Fibroblast of mammary gland (primary cell): ENCODE measurements around the gene PROSER1.

Experiments used
- DNase-seq: peaks from one replicate; pipeline ENCODE4 v3.0.0-alpha.2; 2010; ENCODE audit warnings: low read depth
- H3K4me3 ChIP-seq: 2 replicates; pipeline ENCODE4 v1.5.1; 2011; ENCODE audit warnings: low read depth, mild to moderate bottlenecking, low read length, moderate library complexity; ENCODE audit not compliant: control insufficient read depth
- TF ChIP-seq, protein P1 (sequence below): conservative IDR thresholded peaks from 2 replicates; pipeline ENCODE4 v1.5.1; 2011; ENCODE audit warnings: low read depth, low read length, inconsistent platforms; ENCODE audit not compliant: control insufficient read depth, insufficient read depth

The PROSER1 gene

DNA sequence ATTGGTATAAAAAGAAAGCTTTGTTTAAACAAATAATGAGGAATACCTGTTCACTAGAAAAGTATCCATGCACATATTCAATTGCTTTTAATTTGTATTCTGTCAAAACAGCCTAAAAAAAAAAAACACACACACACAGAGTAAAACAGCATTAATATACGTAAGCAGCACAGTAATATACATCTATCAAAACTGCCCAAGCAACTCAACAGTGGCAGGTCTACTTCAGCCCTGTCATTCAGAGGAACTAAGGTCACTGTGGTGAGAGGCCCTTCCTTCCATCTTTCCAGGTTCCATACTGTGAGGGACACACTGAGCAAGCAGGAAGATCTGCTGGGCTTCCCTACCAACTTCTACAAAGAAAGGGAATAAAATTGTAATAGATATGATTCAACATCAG lies 3.8 kb downstream of the PROSER1 start:
- DNase-seq = no peak
- TF ChIP-seq, protein P1, sequence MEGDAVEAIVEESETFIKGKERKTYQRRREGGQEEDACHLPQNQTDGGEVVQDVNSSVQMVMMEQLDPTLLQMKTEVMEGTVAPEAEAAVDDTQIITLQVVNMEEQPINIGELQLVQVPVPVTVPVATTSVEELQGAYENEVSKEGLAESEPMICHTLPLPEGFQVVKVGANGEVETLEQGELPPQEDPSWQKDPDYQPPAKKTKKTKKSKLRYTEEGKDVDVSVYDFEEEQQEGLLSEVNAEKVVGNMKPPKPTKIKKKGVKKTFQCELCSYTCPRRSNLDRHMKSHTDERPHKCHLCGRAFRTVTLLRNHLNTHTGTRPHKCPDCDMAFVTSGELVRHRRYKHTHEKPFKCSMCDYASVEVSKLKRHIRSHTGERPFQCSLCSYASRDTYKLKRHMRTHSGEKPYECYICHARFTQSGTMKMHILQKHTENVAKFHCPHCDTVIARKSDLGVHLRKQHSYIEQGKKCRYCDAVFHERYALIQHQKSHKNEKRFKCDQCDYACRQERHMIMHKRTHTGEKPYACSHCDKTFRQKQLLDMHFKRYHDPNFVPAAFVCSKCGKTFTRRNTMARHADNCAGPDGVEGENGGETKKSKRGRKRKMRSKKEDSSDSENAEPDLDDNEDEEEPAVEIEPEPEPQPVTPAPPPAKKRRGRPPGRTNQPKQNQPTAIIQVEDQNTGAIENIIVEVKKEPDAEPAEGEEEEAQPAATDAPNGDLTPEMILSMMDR = no peak
- H3K4me3 ChIP-seq = no peak overlapping the region

DNA sequence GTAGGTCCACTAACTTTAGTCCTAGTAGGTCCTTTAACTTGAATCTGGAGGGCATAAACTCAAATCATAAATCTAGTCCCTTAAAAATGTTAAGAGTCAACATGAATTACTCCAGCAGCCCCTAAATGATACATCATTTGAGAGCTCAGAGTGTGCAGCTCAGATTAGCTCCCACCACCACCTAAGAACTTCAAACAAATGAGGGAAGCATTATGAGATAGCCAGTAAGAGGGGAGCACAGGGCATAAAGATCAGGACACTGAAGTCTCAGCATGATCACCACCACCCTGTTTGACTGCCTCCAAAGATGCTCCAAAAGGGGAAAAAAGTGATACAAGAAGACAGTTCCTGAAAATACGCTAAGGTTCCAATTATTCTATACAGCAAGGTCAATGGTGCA lies 5.7 kb downstream of the PROSER1 start:
- TF ChIP-seq, protein P1 = no peak
- H3K4me3 ChIP-seq = no peak overlapping the region
- no peak for DNase-seq

DNA sequence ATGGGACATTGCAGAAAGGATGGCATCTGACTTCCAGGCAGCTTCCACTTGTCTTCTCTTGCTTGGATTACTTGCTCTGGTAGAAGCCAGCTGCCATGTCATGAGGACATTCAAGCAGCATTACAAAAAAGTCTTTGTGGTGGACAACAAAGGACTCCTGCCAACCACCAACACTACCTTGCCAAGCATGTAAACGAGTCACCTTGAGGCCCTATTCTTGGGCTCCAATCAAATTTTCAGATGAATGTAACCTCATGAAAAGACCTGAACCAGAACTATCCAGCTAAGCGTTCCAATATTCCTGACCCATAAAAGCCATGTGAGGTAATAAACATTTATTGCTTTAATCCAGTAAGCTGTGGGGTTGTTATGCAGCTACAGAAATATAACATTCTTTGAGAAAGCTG lies 12.5 kb downstream of the PROSER1 start:
- H3K4me3 ChIP-seq = no peak overlapping the region
- TF ChIP-seq, protein P1 = no peak
- DNase-seq = no peak

DNA sequence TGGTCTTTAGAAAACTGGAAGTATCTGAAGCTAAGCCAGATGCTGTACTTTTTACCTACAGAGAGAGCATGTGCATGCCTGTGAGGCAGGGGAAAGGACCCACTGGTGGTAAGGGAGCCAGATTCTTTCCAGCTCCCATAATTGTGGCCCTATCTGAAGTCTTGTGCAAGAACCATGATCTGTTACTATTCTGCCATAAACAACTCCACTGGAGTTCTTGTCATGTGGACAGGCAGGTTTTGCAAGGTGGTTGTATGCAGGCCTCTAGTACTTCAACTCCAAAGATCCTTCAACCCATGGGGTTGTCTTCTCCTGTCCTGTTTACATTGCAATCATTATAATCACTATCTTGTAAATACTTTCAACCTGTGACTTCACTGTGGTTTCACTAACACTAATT lies 14.1 kb downstream of the PROSER1 start:
- no peak overlapping the region for H3K4me3 ChIP-seq
- TF ChIP-seq, protein P1 = no peak
- DNase-seq = no peak

DNA sequence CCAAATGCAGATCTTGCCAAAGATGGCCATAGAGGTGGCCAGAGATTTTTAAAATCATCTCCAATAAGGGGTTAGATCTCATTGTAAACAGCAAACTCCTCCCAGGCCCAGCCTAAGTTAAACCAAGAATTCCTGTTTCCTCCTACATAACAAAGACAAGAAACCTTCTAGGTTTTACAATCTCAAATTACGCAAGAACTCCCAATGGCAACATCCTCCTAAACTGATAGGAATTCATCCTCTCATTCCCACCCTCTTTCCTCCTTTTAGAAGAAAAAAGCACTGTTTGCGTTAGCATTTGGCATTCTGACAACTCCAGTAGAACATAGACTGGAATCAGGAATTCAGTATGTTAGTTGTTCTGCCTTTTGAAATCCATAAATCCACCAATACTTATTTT lies 14.6 kb downstream of the PROSER1 start:
- TF ChIP-seq, protein P1 = no peak
- H3K4me3 ChIP-seq = no peak overlapping the region
- peak; percentile 54 for DNase-seq

DNA sequence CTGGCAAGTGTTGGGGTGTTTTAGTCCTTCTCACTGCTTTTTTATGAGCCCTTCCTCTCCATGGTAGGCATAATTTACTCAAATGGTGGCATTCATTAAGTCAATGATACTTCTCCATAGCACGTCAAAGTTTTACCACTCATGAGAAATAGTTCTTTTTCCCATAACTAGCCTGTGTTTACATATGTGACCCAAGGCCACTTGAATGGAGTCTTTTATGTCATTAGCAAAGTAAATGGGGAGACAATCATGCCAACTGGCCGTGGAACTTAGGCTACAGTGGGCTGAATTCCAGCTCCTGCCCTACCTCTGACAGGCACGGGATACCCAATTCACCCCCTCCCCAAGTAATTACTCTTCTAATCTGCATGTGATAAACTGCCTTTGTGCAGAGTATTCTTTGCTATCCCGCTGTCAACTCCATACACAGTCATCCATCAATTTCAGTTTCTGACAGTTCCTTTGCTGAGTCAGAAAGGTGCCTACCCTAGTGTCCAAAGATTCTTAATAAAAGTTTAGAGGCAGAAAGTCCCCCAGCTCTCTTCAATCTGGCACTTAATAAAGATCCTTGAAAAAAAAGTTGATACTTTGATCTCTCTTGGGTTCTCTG lies 16.9 kb downstream of the PROSER1 start:
- TF ChIP-seq, protein P1 = no peak
- DNase-seq = no peak
- H3K4me3 ChIP-seq = no peak overlapping the region

DNA sequence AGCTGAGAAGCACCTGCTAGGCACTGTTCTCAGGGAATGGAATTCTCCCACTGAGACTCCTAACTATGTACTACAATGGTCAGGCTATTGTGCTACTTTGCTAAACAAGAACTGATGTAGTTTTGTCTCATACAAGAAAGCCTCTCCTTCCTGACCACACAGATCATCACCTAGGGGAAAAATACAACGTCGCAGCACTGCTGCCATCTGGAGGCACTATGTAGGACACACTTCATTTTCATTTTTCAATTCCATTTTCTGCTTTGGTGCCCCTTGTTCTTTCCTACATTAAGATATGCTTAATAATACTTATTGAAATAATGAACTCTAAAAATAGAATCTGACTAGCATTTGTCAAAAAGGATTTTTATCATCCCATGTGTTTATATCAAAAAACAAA lies 21.1 kb downstream of the PROSER1 start:
- H3K4me3 ChIP-seq = no peak overlapping the region
- DNase-seq = peak; percentile 35

More for the DNA sequence above, 21.1 kb downstream of the PROSER1 start:
- TF ChIP-seq, protein P1 = peak; percentile 60
